Measurements from ENCODE around the gene ADGRL3.

DNA sequence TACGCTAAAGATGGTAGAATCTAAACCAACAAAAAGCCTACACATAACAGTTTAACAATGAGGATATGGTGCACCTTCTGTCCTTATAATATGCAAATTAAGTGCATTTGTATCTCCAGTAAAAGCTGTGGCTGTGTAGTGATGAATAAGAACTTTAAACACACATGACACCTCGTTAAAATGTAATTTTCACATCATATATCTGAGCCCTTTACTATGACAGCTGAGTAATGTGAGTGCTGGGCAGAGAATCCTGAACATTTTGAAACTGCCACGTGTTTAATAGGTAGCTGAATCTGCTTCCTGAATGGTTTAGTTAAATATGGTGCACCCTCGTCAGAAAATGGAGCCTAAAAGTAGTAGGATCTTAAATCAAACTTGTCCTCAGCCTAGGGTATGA is 540.8 kb downstream of the ADGRL3 start:
- TF ChIP-seq, protein P1, sequence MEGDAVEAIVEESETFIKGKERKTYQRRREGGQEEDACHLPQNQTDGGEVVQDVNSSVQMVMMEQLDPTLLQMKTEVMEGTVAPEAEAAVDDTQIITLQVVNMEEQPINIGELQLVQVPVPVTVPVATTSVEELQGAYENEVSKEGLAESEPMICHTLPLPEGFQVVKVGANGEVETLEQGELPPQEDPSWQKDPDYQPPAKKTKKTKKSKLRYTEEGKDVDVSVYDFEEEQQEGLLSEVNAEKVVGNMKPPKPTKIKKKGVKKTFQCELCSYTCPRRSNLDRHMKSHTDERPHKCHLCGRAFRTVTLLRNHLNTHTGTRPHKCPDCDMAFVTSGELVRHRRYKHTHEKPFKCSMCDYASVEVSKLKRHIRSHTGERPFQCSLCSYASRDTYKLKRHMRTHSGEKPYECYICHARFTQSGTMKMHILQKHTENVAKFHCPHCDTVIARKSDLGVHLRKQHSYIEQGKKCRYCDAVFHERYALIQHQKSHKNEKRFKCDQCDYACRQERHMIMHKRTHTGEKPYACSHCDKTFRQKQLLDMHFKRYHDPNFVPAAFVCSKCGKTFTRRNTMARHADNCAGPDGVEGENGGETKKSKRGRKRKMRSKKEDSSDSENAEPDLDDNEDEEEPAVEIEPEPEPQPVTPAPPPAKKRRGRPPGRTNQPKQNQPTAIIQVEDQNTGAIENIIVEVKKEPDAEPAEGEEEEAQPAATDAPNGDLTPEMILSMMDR (conservative IDR thresholded peaks at IDR 0.05), result no peak
- no peak for TF ChIP-seq ZFX (IDR thresholded peaks at IDR 0.05)
